Measurements from ENCODE around the gene NDUFAF8.

GRCh38 chr17:81261096-81261495 is 22.0 kb downstream of the NDUFAF8 start:
- TF ChIP-seq, protein P1, sequence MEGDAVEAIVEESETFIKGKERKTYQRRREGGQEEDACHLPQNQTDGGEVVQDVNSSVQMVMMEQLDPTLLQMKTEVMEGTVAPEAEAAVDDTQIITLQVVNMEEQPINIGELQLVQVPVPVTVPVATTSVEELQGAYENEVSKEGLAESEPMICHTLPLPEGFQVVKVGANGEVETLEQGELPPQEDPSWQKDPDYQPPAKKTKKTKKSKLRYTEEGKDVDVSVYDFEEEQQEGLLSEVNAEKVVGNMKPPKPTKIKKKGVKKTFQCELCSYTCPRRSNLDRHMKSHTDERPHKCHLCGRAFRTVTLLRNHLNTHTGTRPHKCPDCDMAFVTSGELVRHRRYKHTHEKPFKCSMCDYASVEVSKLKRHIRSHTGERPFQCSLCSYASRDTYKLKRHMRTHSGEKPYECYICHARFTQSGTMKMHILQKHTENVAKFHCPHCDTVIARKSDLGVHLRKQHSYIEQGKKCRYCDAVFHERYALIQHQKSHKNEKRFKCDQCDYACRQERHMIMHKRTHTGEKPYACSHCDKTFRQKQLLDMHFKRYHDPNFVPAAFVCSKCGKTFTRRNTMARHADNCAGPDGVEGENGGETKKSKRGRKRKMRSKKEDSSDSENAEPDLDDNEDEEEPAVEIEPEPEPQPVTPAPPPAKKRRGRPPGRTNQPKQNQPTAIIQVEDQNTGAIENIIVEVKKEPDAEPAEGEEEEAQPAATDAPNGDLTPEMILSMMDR (IDR thresholded peaks at IDR 0.05; ENCODE audit: borderline replicate concordance, extremely low read depth, low read length, poor library complexity, severe bottlenecking) = no peak
- no peak for TF ChIP-seq EZH2 (IDR thresholded peaks at IDR 0.05; ENCODE audit: borderline replicate concordance, low read depth, low read length, severe bottlenecking)

Measured in DND-41 (cell line).